Upper lobe of left lung (tissue), 4 donors: ENCODE measurements around the gene DLG3.

Source experiments
- EP300 ChIP-seq, 4 donors: sonication (generic); formaldehyde crosslinking; IDR thresholded peaks; one replicate each; pipeline ENCODE4 v1.5.1; 2017; ENCODE audit warnings: antibody characterized with exemption in 4 of 4, control low read depth in 2 of 4
- POLR2AphosphoS5 ChIP-seq, 2 donors: sonication (generic); formaldehyde crosslinking; IDR thresholded peaks; one replicate each; pipeline ENCODE4 v1.5.1; 2017; ENCODE audit warnings: antibody characterized with exemption in 2 of 2
- TF ChIP-seq, protein P1 (sequence below), 6 experiments: fragments of 450-650 bp in 4 of 6; fragments of 200-600 bp in 2 of 6; sonication (generic) in 2 of 6; IDR thresholded peaks; one replicate each; pipeline ENCODE4 v1.5.1; 2016 to 2019; ENCODE audit warnings: antibody characterized with exemption in 6 of 6

DNA sequence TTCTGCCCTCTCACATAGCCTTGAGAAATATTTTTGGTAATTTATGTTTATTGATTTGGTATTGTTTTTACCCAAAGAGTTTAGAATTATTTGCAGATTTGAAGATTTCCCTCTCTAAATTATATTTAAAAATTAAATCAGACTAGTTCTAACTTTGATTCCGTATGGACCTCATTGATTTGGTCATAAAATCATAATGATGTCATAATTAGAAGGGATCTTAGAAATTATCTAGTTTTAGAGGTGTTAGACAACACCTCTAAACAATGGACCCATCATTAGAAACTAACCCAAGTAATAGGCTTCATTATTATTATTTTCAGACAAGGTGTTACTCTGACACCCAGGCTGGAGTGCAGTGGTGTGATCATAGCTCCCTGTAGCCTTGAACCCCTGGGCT lies 24.1 kb downstream of the DLG3 start:
- TF ChIP-seq, protein P1, sequence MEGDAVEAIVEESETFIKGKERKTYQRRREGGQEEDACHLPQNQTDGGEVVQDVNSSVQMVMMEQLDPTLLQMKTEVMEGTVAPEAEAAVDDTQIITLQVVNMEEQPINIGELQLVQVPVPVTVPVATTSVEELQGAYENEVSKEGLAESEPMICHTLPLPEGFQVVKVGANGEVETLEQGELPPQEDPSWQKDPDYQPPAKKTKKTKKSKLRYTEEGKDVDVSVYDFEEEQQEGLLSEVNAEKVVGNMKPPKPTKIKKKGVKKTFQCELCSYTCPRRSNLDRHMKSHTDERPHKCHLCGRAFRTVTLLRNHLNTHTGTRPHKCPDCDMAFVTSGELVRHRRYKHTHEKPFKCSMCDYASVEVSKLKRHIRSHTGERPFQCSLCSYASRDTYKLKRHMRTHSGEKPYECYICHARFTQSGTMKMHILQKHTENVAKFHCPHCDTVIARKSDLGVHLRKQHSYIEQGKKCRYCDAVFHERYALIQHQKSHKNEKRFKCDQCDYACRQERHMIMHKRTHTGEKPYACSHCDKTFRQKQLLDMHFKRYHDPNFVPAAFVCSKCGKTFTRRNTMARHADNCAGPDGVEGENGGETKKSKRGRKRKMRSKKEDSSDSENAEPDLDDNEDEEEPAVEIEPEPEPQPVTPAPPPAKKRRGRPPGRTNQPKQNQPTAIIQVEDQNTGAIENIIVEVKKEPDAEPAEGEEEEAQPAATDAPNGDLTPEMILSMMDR (IDR thresholded peaks at IDR 0.05) = no peak
- TF ChIP-seq POLR2AphosphoS5 (IDR thresholded peaks at IDR 0.05) (no peak), EP300 (IDR thresholded peaks at IDR 0.05) (no peak)
